ENCODE data around the gene RNF213. TPM values are rescaled to one million over a fixed set of nuclear protein-coding genes. Genes with fewer than 3 reads are reported as not detected.

The RNF213 gene
- total RNA-seq, 1 donor from 2014 or later = 228 TPM

GRCh38 chr17:80331820-80332219, 71.2 kb downstream of the RNF213 start:
- no peak overlapping the region for H3K27ac Mint-ChIP-seq
- no peak for DNase-seq
- H3K27me3 Mint-ChIP-seq = no peaks in the 10 kb centered on the region
- peaks cover 92% of the 10 kb centered on the region for H3K36me3 Mint-ChIP-seq (ENCODE audit: low read depth)
- ATAC-seq (ENCODE audit: low read depth) = no peak
- intact Hi-C loops (cut with micrococcal nuclease) = no loop called here
- H3K9me3 Mint-ChIP-seq = no peaks in the 10 kb centered on the region
- TF ChIP-seq, protein P1, sequence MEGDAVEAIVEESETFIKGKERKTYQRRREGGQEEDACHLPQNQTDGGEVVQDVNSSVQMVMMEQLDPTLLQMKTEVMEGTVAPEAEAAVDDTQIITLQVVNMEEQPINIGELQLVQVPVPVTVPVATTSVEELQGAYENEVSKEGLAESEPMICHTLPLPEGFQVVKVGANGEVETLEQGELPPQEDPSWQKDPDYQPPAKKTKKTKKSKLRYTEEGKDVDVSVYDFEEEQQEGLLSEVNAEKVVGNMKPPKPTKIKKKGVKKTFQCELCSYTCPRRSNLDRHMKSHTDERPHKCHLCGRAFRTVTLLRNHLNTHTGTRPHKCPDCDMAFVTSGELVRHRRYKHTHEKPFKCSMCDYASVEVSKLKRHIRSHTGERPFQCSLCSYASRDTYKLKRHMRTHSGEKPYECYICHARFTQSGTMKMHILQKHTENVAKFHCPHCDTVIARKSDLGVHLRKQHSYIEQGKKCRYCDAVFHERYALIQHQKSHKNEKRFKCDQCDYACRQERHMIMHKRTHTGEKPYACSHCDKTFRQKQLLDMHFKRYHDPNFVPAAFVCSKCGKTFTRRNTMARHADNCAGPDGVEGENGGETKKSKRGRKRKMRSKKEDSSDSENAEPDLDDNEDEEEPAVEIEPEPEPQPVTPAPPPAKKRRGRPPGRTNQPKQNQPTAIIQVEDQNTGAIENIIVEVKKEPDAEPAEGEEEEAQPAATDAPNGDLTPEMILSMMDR (IDR thresholded peaks at IDR 0.05) = no peak
- ChIA-PET POLR2A (no interaction called here), CTCF (no interaction called here)
- H3K4me3 Mint-ChIP-seq = no peak overlapping the region
- no peaks in the 10 kb centered on the region for H3K4me1 Mint-ChIP-seq

- intact Hi-C loops (cut with micrococcal nuclease) = no loop called here
- ChIA-PET CTCF (no interaction called here), POLR2A (no interaction called here)
- no peaks in the 10 kb centered on the region for H3K9me3 Mint-ChIP-seq
- no peaks in the 10 kb centered on the region for H3K4me1 Mint-ChIP-seq
- no peak for ATAC-seq (ENCODE audit: low read depth)
- no peaks in the 10 kb centered on the region for H3K27me3 Mint-ChIP-seq
- H3K4me3 Mint-ChIP-seq = no peak overlapping the region
- TF ChIP-seq, protein P1 (IDR thresholded peaks at IDR 0.05) = no peak
- no peak for DNase-seq
- H3K36me3 Mint-ChIP-seq (ENCODE audit: low read depth) = peaks cover 84% of the 10 kb centered on the region
- H3K27ac Mint-ChIP-seq = no peak overlapping the region
Measured at GRCh38 chr17:80337195-80337895, 76.7 kb downstream of the RNF213 start.

- Mint-ChIP-seq H3K27ac (no peak overlapping the region), H3K36me3 (ENCODE audit: low read depth) (peaks cover 84% of the 10 kb centered on the region), H3K4me1 (no peaks in the 10 kb centered on the region), H3K27me3 (no peaks in the 10 kb centered on the region), H3K9me3 (no peaks in the 10 kb centered on the region), H3K4me3 (no peak overlapping the region)
- DNase-seq (no peak), ATAC-seq (ENCODE audit: low read depth) (no peak)
- intact Hi-C loops (cut with micrococcal nuclease) = no loop called here
- ChIA-PET CTCF (no interaction called here), POLR2A (no interaction called here)
- TF ChIP-seq, protein P1 (IDR thresholded peaks at IDR 0.05) = no peak
Measured at GRCh38 chr17:80339118-80339517, 78.5 kb downstream of the RNF213 start.

- Mint-ChIP-seq H3K36me3 (ENCODE audit: low read depth) (peaks cover 84% of the 10 kb centered on the region), H3K9me3 (no peaks in the 10 kb centered on the region), H3K27me3 (no peaks in the 10 kb centered on the region), H3K4me1 (no peaks in the 10 kb centered on the region), H3K27ac (no peak overlapping the region), H3K4me3 (no peak overlapping the region)
- ChIA-PET POLR2A (no interaction called here), CTCF (no interaction called here)
- TF ChIP-seq, protein P1 (IDR thresholded peaks at IDR 0.05) = no peak
- ATAC-seq (ENCODE audit: low read depth) (no peak), DNase-seq (no peak)
- intact Hi-C loops (cut with micrococcal nuclease) = no loop called here
Measured at GRCh38 chr17:80339731-80340456, 79.2 kb downstream of the RNF213 start.

GRCh38 chr17:80345321-80345720, 84.7 kb downstream of the RNF213 start:
- TF ChIP-seq, protein P1 (IDR thresholded peaks at IDR 0.05) = no peak
- Mint-ChIP-seq H3K4me3 (no peak overlapping the region), H3K4me1 (no peaks in the 10 kb centered on the region), H3K9me3 (no peaks in the 10 kb centered on the region), H3K27ac (no peak overlapping the region), H3K27me3 (no peaks in the 10 kb centered on the region), H3K36me3 (ENCODE audit: low read depth) (peaks cover 91% of the 10 kb centered on the region)
- ChIA-PET CTCF (no interaction called here), POLR2A (no interaction called here)
- ATAC-seq (ENCODE audit: low read depth) = no peak
- no peak for DNase-seq
- intact Hi-C loops (cut with micrococcal nuclease) = no loop called here

All from activated B cell treated with CpG ODN at 0.5 μM for 24 hours (primary cell).